ENCODE results near the gene CSPG5. TPM values are rescaled to one million over a fixed set of nuclear protein-coding genes. Genes with fewer than 3 reads are reported as not detected.

The CSPG5 gene
- total RNA-seq, 2 donors from 2014 or later: 0.14 to 1.2 TPM

- no peak for DNase-seq (ENCODE audit: low spot score)
Measured at GRCh38 chr3:47566667-47567066, 12.0 kb downstream of the CSPG5 start.

GRCh38 chr3:47565734-47566550, 12.7 kb downstream of the CSPG5 start:
- no peaks in the 10 kb centered on the region for H3K27me3 ChIP-seq (replicated peaks; ENCODE audit: insufficient read depth)
- WGBS: 66% methylated on average over 19 of the region's 19 CpGs
- no peak overlapping the region for H3K4me3 ChIP-seq
- H3K9me3 ChIP-seq: no peaks in the 10 kb centered on the region
- H3K27ac ChIP-seq: no peak overlapping the region
- no peaks in the 10 kb centered on the region for H3K4me1 ChIP-seq (replicated peaks)
- intact Hi-C loops (cut with DNase I): no loop called here
- TF ChIP-seq CTCF (IDR thresholded peaks at IDR 0.05) (no peak), POLR2A (IDR thresholded peaks at IDR 0.05) (no peak), POLR2AphosphoS5 (IDR thresholded peaks at IDR 0.05) (no peak)
- no peak for DNase-seq (ENCODE audit: low spot score)
- H3K36me3 ChIP-seq: no peaks in the 10 kb centered on the region

More at GRCh38 chr3:47566667-47567066, 12.0 kb downstream of the CSPG5 start:
- TF ChIP-seq POLR2AphosphoS5 (IDR thresholded peaks at IDR 0.05): no peak
- intact Hi-C loops (cut with DNase I): no loop called here
- no peak overlapping the region for H3K27ac ChIP-seq
- H3K36me3 ChIP-seq: no peaks in the 10 kb centered on the region
- H3K9me3 ChIP-seq: no peaks in the 10 kb centered on the region
- no peak overlapping the region for H3K4me3 ChIP-seq
- no peaks in the 10 kb centered on the region for H3K4me1 ChIP-seq (replicated peaks)
- no peaks in the 10 kb centered on the region for H3K27me3 ChIP-seq (replicated peaks; ENCODE audit: insufficient read depth)
- WGBS: 95% methylated on average over 9 of the region's 9 CpGs

- Histone ChIP-seq H3K4me1 (replicated peaks) (no peaks in the 10 kb centered on the region), H3K36me3 (no peaks in the 10 kb centered on the region), H3K27ac (no peak overlapping the region), H3K9me3 (no peaks in the 10 kb centered on the region), H3K4me3 (no peak overlapping the region), H3K27me3 (replicated peaks; ENCODE audit: insufficient read depth) (no peaks in the 10 kb centered on the region)
- no peak for DNase-seq (ENCODE audit: low spot score)
- intact Hi-C loops (cut with DNase I): no loop called here
- TF ChIP-seq POLR2A (IDR thresholded peaks at IDR 0.05) (no peak), POLR2AphosphoS5 (IDR thresholded peaks at IDR 0.05) (no peak), CTCF (IDR thresholded peaks at IDR 0.05) (no peak)
- WGBS: 93% methylated on average over 2 of the region's 2 CpGs
Measured at GRCh38 chr3:47556351-47556750, 22.3 kb downstream of the CSPG5 start.

GRCh38 chr3:47554335-47554734, 24.3 kb downstream of the CSPG5 start:
- no peak for DNase-seq (ENCODE audit: low spot score)
- Histone ChIP-seq H3K9me3 (no peaks in the 10 kb centered on the region), H3K27me3 (replicated peaks; ENCODE audit: insufficient read depth) (no peaks in the 10 kb centered on the region), H3K4me3 (no peak overlapping the region), H3K27ac (no peak overlapping the region), H3K36me3 (no peaks in the 10 kb centered on the region), H3K4me1 (replicated peaks) (no peaks in the 10 kb centered on the region)
- TF ChIP-seq POLR2A (IDR thresholded peaks at IDR 0.05) (no peak), CTCF (IDR thresholded peaks at IDR 0.05) (no peak), POLR2AphosphoS5 (IDR thresholded peaks at IDR 0.05) (no peak)
- intact Hi-C loops (cut with DNase I): no loop called here
- 84% methylated on average over 6 of the region's 6 CpGs for WGBS

- Histone ChIP-seq H3K9me3 (no peaks in the 10 kb centered on the region), H3K4me3 (no peak overlapping the region), H3K36me3 (no peaks in the 10 kb centered on the region), H3K27ac (no peak overlapping the region), H3K27me3 (replicated peaks; ENCODE audit: insufficient read depth) (no peaks in the 10 kb centered on the region), H3K4me1 (replicated peaks) (no peaks in the 10 kb centered on the region)
- intact Hi-C loops (cut with DNase I): no loop called here
- TF ChIP-seq CTCF (IDR thresholded peaks at IDR 0.05) (no peak), POLR2A (IDR thresholded peaks at IDR 0.05) (no peak), POLR2AphosphoS5 (IDR thresholded peaks at IDR 0.05) (no peak)
- WGBS: 84% methylated on average over 7 of the region's 7 CpGs
- no peak for DNase-seq (ENCODE audit: low spot score)
Measured at GRCh38 chr3:47553407-47553806, 25.3 kb downstream of the CSPG5 start.

Measured in prostate gland (tissue), 2 donors.